KMS-11 (cell line): ENCODE measurements around the gene PVALEF.

Source experiments
- H2AFZ ChIP-seq: fragments of 200-600 bp; sonication (generic); 2 replicates; pipeline ENCODE4 v1.6.1; 2016; ENCODE audit warnings: antibody characterized with exemption, mixed run types, low read depth
- H3K27ac ChIP-seq: fragments of 200-600 bp; sonication (generic); 2 replicates; pipeline ENCODE4 v1.6.1; 2016; ENCODE audit warnings: mild to moderate bottlenecking, mixed run types
- H3K27me3 ChIP-seq: fragments of 200-600 bp; sonication (generic); 2 replicates; pipeline ENCODE4 v1.6.1; 2017; ENCODE audit warnings: mild to moderate bottlenecking, low read depth, mixed run types, moderate library complexity; ENCODE audit not compliant: insufficient read depth
- H3K36me3 ChIP-seq: fragments of 200-600 bp; sonication (generic); 2 replicates; pipeline ENCODE4 v1.6.1; 2017; ENCODE audit warnings: mild to moderate bottlenecking, mixed run types; ENCODE audit not compliant: insufficient read depth
- H3K4me1 ChIP-seq: fragments of 200-600 bp; sonication (generic); 2 replicates; pipeline ENCODE4 v1.6.1; 2016; ENCODE audit warnings: mild to moderate bottlenecking, low read depth, mixed run types; ENCODE audit not compliant: poor library complexity, severe bottlenecking
- H3K4me2 ChIP-seq: fragments of 200-600 bp; sonication (generic); 2 replicates; pipeline ENCODE4 v1.7.0; 2016; ENCODE audit warnings: mild to moderate bottlenecking, mixed run types
- H3K4me3 ChIP-seq: fragments of 200-600 bp; sonication (generic); IDR thresholded peaks from 2 replicates; pipeline ENCODE4 v1.6.1; 2017; ENCODE audit warnings: low read depth, low read length, mixed read lengths; ENCODE audit not compliant: insufficient read depth
- H3K79me2 ChIP-seq: fragments of 200-600 bp; sonication (generic); 2 replicates; pipeline ENCODE4 v1.6.1; 2016; ENCODE audit warnings: low read depth, mixed run types; ENCODE audit not compliant: insufficient read depth
- H3K9ac ChIP-seq: fragments of 200-600 bp; sonication (generic); 2 replicates; pipeline ENCODE4 v1.6.1; 2016; ENCODE audit warnings: mild to moderate bottlenecking, mixed run types
- H4K20me1 ChIP-seq: fragments of 200-600 bp; sonication (generic); 2 replicates; pipeline ENCODE4 v1.6.1; 2016; ENCODE audit warnings: mild to moderate bottlenecking, mixed run types; ENCODE audit not compliant: insufficient read depth
- TF ChIP-seq, protein P1 (sequence below): fragments of 200-600 bp; sonication (generic); conservative IDR thresholded peaks from 2 replicates; pipeline ENCODE4 v1.6.1; 2017; ENCODE audit warnings: low read depth, mild to moderate bottlenecking, antibody characterized with exemption, low read length, moderate library complexity, mixed read lengths

Gene PVALEF

DNA sequence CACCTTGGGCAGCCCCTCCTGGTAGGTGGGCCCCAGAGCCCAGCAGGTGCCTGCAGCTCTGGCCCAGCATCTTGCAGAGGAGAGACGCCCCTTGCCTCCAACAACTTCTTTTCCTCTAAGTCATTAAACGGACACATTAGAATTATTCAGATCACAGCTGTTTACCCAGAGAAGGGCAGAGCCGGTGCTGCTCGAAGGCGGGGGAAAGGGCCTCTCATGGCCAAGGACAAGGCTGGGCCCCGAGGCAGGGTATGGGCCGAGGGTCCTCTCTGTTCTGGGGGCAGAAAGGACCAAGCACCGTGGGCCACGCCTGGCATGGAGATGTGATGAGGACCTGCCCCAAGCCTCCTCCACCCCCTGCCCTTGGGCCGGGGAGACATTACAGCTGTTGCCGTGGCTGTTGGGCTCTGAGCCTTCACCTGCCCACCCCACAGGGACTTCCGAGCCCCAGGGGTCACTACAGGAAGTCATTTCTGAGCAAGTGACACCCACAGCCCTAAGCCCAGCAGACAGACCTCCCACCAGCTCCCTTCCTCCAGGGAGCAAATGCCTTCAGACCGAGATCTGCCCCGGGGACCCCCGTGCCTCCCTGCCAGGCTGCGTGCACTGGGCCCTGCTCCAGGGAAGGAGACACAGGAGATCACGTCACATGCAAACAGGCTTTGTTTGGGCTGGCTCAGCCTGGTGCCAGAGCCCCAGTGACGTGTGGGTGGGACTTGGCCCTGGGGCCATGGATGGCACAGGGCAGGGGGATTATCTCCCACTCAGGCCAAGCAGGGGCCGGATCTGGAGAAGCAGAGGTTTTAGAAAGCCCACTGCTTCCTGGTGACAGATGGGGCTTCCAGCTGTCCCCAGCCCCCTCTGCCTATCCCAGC lies 699 bp upstream of the PVALEF start:
- no peak overlapping the region for H2AFZ ChIP-seq
- H3K4me2 ChIP-seq, result no peak overlapping the region
- no peaks in the 10 kb centered on the region for H3K4me1 ChIP-seq
- H4K20me1 ChIP-seq, result no peaks in the 10 kb centered on the region
- no peak overlapping the region for H3K4me3 ChIP-seq
- H3K27me3 ChIP-seq, result peaks cover 87% of the 10 kb centered on the region
- H3K9ac ChIP-seq, result no peak overlapping the region
- TF ChIP-seq, protein P1, sequence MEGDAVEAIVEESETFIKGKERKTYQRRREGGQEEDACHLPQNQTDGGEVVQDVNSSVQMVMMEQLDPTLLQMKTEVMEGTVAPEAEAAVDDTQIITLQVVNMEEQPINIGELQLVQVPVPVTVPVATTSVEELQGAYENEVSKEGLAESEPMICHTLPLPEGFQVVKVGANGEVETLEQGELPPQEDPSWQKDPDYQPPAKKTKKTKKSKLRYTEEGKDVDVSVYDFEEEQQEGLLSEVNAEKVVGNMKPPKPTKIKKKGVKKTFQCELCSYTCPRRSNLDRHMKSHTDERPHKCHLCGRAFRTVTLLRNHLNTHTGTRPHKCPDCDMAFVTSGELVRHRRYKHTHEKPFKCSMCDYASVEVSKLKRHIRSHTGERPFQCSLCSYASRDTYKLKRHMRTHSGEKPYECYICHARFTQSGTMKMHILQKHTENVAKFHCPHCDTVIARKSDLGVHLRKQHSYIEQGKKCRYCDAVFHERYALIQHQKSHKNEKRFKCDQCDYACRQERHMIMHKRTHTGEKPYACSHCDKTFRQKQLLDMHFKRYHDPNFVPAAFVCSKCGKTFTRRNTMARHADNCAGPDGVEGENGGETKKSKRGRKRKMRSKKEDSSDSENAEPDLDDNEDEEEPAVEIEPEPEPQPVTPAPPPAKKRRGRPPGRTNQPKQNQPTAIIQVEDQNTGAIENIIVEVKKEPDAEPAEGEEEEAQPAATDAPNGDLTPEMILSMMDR, result no peak
- H3K79me2 ChIP-seq, result no peaks in the 10 kb centered on the region
- H3K27ac ChIP-seq, result no peak overlapping the region
- H3K36me3 ChIP-seq, result no peaks in the 10 kb centered on the region

DNA sequence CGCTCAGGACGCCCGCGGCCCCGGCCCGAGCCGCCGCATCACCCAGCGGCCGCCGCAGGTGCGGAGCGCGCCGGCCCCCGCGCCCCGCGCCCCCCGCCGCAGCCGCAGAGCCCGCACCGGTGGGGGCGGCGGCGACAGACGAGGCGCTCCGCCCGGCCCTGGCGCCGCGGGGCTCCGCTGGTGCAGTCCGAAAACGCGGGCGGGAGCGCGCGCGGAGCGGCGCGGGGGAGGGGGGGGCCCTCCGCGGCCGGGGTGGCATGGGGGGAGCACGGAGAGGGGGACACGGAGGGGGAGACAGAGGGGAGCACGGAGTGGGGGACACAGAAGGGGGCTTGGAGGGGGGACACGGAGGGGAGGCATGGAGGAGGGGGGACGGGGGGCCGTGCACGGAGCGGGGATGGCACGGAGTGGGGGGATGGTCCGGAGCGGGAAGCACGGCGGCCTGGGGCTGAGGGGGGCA lies 756 bp downstream of the PVALEF start, which contains the start of gene AATK:
AATK (minus strand) TSS at position 189 of the 460 bp plus-strand sequence. CDS start 229 bp downstream, outside the sequence.
- H3K9ac ChIP-seq, result no peak within 1 kb of the TSS
- H4K20me1 ChIP-seq, result no peaks in the 10 kb centered on the region
- H3K4me3 ChIP-seq, result no peak within 1 kb of the TSS
- H3K27me3 ChIP-seq, result peaks cover 91% of the 10 kb centered on the region
- no peaks in the 10 kb centered on the region for H3K4me1 ChIP-seq
- no peak within 1 kb of the TSS for H2AFZ ChIP-seq
- H3K79me2 ChIP-seq, result no peaks in the 10 kb centered on the region
- H3K27ac ChIP-seq, result no peak within 1 kb of the TSS
- H3K4me2 ChIP-seq, result no peak within 1 kb of the TSS
- TF ChIP-seq, protein P1, result no peak
- no peaks in the 10 kb centered on the region for H3K36me3 ChIP-seq

DNA sequence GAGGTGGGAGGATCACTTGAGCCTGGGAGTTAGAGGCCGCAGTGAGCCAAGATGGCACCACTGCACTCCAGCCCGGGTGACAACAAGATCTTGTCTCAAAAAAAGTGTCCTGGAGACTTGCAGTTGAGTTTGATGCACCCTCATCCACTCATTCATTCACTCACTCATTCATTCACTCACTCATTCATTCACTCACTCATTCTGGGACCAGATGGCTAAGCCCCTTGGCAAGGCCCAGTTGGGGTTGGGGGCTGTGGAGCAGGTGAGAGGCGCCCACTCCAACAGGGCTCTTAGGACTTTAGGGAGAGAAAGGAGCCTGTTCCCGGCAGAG lies 1.9 kb downstream of the PVALEF start:
- H3K36me3 ChIP-seq, result no peaks in the 10 kb centered on the region
- H3K79me2 ChIP-seq, result no peaks in the 10 kb centered on the region
- no peak overlapping the region for H3K4me3 ChIP-seq
- no peaks in the 10 kb centered on the region for H3K4me1 ChIP-seq
- H3K27ac ChIP-seq, result no peak overlapping the region
- peaks cover 91% of the 10 kb centered on the region for H3K27me3 ChIP-seq
- H3K9ac ChIP-seq, result no peak overlapping the region
- TF ChIP-seq, protein P1, result no peak
- H4K20me1 ChIP-seq, result no peaks in the 10 kb centered on the region
- no peak overlapping the region for H3K4me2 ChIP-seq
- H2AFZ ChIP-seq, result no peak overlapping the region

- Histone ChIP-seq H3K4me3 (no peak overlapping the region), H3K9ac (no peak overlapping the region), H3K36me3 (no peaks in the 10 kb centered on the region), H3K4me2 (no peak overlapping the region), H4K20me1 (no peaks in the 10 kb centered on the region), H3K79me2 (no peaks in the 10 kb centered on the region), H2AFZ (no peak overlapping the region), H3K27me3 (peaks cover 92% of the 10 kb centered on the region), H3K27ac (no peak overlapping the region), H3K4me1 (no peaks in the 10 kb centered on the region)
- TF ChIP-seq, protein P1, result no peak
Observed at GRCh38 chr17:81167638-81168037, 2.3 kb downstream of the PVALEF start.
